Thyroid gland (tissue), 4 donors: ENCODE data around the gene IVD.

ENCODE experiments used
- CTCF ChIP-seq, 6 experiments: fragments of 200-600 bp in 3 of 6; fragments of 450-650 bp in 3 of 6; sonication (generic) in 3 of 6; IDR thresholded peaks; one replicate each; pipeline ENCODE4 v1.5.1; 2016 to 2019; ENCODE audit warnings: antibody characterized with exemption in 6 of 6, mild to moderate bottlenecking in 2 of 6, inconsistent platforms in 1 of 6, moderate library complexity in 1 of 6
- POLR2A ChIP-seq, 2 donors: fragments of 450-650 bp; IDR thresholded peaks; one replicate each; pipeline ENCODE4 v1.6.1; 2017; ENCODE audit warnings: antibody characterized with exemption in 2 of 2, mild to moderate bottlenecking in 2 of 2, moderate library complexity in 1 of 2

- TF ChIP-seq CTCF (IDR thresholded peaks at IDR 0.05) (peak; percentile 34 to 100 (median 94)), POLR2A (IDR thresholded peaks at IDR 0.05) (peak in 1 of 2 donors; percentile 62)
Observed at GRCh38 chr15:40367686-40368611, 37.6 kb upstream of the IVD start.
